IMR-90 (cell line): Measurements from ENCODE around the gene GNB4. TPM values are rescaled to one million over a fixed set of nuclear protein-coding genes. Genes with fewer than 3 reads are reported as not detected.

Experiments used
- ATAC-seq: fragments of 200-7000 bp; cut with Tn5 transposase; 2 replicates; pipeline ENCODE4 v1.9.1; 2020; ENCODE audit warnings: low read depth, mild to moderate bottlenecking, moderate library complexity
- BruUV-seq: library from RNA; stranded (reverse); fragments of 400-500 nt; replicated peaks from 2 replicates; lab custom pipeline; 2021; lab: Mats Ljungman, UMichigan
- CTCF ChIA-PET: fragments of 300-600 bp; formaldehyde crosslinking; extraction: SDS; loops from one replicate; lab custom pipeline; 2021; ENCODE audit warnings: antibody characterized with exemption; lab: Yijun Ruan, JAX
- POLR2A ChIA-PET: fragments of 300-600 bp; sonication (Branson Sonifier 250); formaldehyde crosslinking; loops from one replicate; lab custom pipeline; 2022; ENCODE audit warnings: antibody characterized with exemption; ENCODE audit not compliant: unreplicated experiment; lab: Charles Lee
- DNase-seq: peaks from one replicate; pipeline ENCODE4 v3.0.0; 2013
- H2AFZ ChIP-seq: replicated peaks from 2 replicates; pipeline ENCODE3; 2013; ENCODE audit warnings: low read length, mild to moderate bottlenecking; ENCODE audit not compliant: poor library complexity
- H2AK5ac ChIP-seq: 2 replicates; pipeline ENCODE4 v1.6.1; 2013; ENCODE audit warnings: low read depth, low read length, inconsistent platforms
- H2AK9ac ChIP-seq: replicated peaks from 2 replicates; pipeline ENCODE3; 2013; ENCODE audit warnings: mild to moderate bottlenecking, low read depth, low read length, moderate library complexity; ENCODE audit not compliant: poor library complexity
- H2BK120ac ChIP-seq: 2 replicates; pipeline ENCODE4 v1.6.1; 2013; ENCODE audit warnings: low read depth, low read length, inconsistent platforms
- H2BK15ac ChIP-seq: 3 replicates; pipeline ENCODE4 v1.6.1; 2013; ENCODE audit warnings: low read depth, low read length, inconsistent platforms
- H2BK20ac ChIP-seq: 2 replicates; pipeline ENCODE4 v1.6.1; 2013; ENCODE audit warnings: low read depth, mild to moderate bottlenecking, inconsistent platforms, low read length, moderate library complexity
- H2BK5ac ChIP-seq: 2 replicates; pipeline ENCODE4 v1.6.1; 2013; ENCODE audit warnings: mild to moderate bottlenecking, low read depth, low read length, inconsistent platforms; ENCODE audit not compliant: poor library complexity, severe bottlenecking
- H3K14ac ChIP-seq: replicated peaks from 2 replicates; pipeline ENCODE4 v1.6.1; 2013; ENCODE audit warnings: low read depth, low read length, inconsistent platforms
- H3K18ac ChIP-seq: 2 replicates; pipeline ENCODE4 v1.6.1; 2013; ENCODE audit warnings: low read depth, low read length, control low read depth
- H3K23ac ChIP-seq: 2 replicates; pipeline ENCODE4 v1.6.1; 2013; ENCODE audit warnings: low read depth, low read length, inconsistent platforms
- H3K27ac ChIP-seq: 2 replicates; pipeline ENCODE4 v1.5.1; 2013; ENCODE audit warnings: mild to moderate bottlenecking, control low read depth, low read length; ENCODE audit not compliant: insufficient read depth
- H3K27me3 ChIP-seq: 2 replicates; pipeline ENCODE4 v1.6.1; 2013; ENCODE audit warnings: low read length; ENCODE audit not compliant: control insufficient read depth, insufficient read depth
- H3K36me3 ChIP-seq: 2 replicates; pipeline ENCODE4 v1.6.1; 2013; ENCODE audit warnings: low read length, mixed read lengths; ENCODE audit not compliant: control insufficient read depth, insufficient read depth
- H3K4ac ChIP-seq: 2 replicates; pipeline ENCODE4 v1.6.1; 2013; ENCODE audit warnings: low read depth, low read length, inconsistent platforms
- H3K4me1 ChIP-seq: 2 replicates; pipeline ENCODE4 v1.6.1; 2013; ENCODE audit warnings: low read length, mixed read lengths; ENCODE audit not compliant: control insufficient read depth, insufficient read depth
- H3K4me2 ChIP-seq: 2 replicates; pipeline ENCODE4 v1.6.1; 2013; ENCODE audit warnings: low read depth, mild to moderate bottlenecking, control low read depth, low read length, moderate library complexity
- H3K4me3 ChIP-seq: 2 replicates; pipeline ENCODE4 v1.5.1; 2013; ENCODE audit warnings: low read depth, mild to moderate bottlenecking, control low read depth, low read length, moderate library complexity; ENCODE audit not compliant: insufficient read depth
- H3K56ac ChIP-seq: 2 replicates; pipeline ENCODE4 v1.6.1; 2013; ENCODE audit warnings: low read length, inconsistent platforms; ENCODE audit not compliant: insufficient read depth; ENCODE audit errors: extremely low read depth
- H3K79me1 ChIP-seq, 2 experiments: 2 replicates each; pipeline ENCODE4 v1.6.1; 2013; ENCODE audit warnings: low read length in 2 of 2, inconsistent platforms in 1 of 2, low read depth in 1 of 2
- H3K9ac ChIP-seq: 2 replicates; pipeline ENCODE4 v1.6.1; 2013; ENCODE audit warnings: low read depth, low read length, control low read depth
- H3K9me1 ChIP-seq: 2 replicates; pipeline ENCODE4 v1.6.1; 2013; ENCODE audit warnings: low read length, inconsistent platforms; ENCODE audit not compliant: insufficient read depth
- H3K9me3 ChIP-seq: 2 replicates; pipeline ENCODE4 v1.6.1; 2013; ENCODE audit warnings: low read length; ENCODE audit not compliant: control insufficient read depth, insufficient read depth
- H4K20me1 ChIP-seq: 2 replicates; pipeline ENCODE4 v1.6.1; 2013; ENCODE audit warnings: low read length, inconsistent platforms; ENCODE audit not compliant: insufficient read depth
- H4K5ac ChIP-seq: 2 replicates; pipeline ENCODE4 v1.6.1; 2013; ENCODE audit warnings: mild to moderate bottlenecking, low read depth, low read length, control low read depth
- H4K8ac ChIP-seq, 2 experiments: 2 replicates each; pipeline ENCODE4 v1.6.1; 2013; ENCODE audit warnings: low read depth in 2 of 2, low read length in 2 of 2, control low read depth in 1 of 2, inconsistent platforms in 1 of 2
- H4K91ac ChIP-seq: 2 replicates; pipeline ENCODE4 v1.6.1; 2013; ENCODE audit warnings: low read depth, low read length, inconsistent platforms; ENCODE audit not compliant: insufficient read depth
- CHD1 ChIP-seq: IDR thresholded peaks from 2 replicates; pipeline ENCODE4 v1.6.1; 2012; ENCODE audit warnings: low read depth, low read length, improper control_type of control experiment
- FOS ChIP-seq: fragments of 150-350 bp; IDR thresholded peaks from 2 replicates; pipeline ENCODE4 v1.6.1; 2016; ENCODE audit warnings: low read depth, low read length
- MAFK ChIP-seq: IDR thresholded peaks from 2 replicates; pipeline ENCODE4 v1.6.1; 2012; ENCODE audit warnings: low read depth, low read length, improper control_type of control experiment
- MAZ ChIP-seq: IDR thresholded peaks from 2 replicates; pipeline ENCODE4 v1.6.1; 2012; ENCODE audit warnings: low read depth, mild to moderate bottlenecking, low read length, improper control_type of control experiment, moderate library complexity, borderline replicate concordance
- MXI1 ChIP-seq: IDR thresholded peaks from 2 replicates; pipeline ENCODE4 v1.6.1; 2012; ENCODE audit warnings: low read depth, mild to moderate bottlenecking, low read length, moderate library complexity, borderline replicate concordance
- POLR2A ChIP-seq: IDR thresholded peaks from 2 replicates; pipeline ENCODE4 v1.6.1; 2012; ENCODE audit warnings: mild to moderate bottlenecking, low read depth, low read length
- RCOR1 ChIP-seq: IDR thresholded peaks from 2 replicates; pipeline ENCODE4 v1.6.1; 2012; ENCODE audit warnings: mild to moderate bottlenecking, low read length, improper control_type of control experiment; ENCODE audit not compliant: insufficient replicate concordance
- RFX5 ChIP-seq: IDR thresholded peaks from 2 replicates; pipeline ENCODE4 v1.8.0; 2012; ENCODE audit warnings: low read depth, mild to moderate bottlenecking, low read length, moderate library complexity
- SMC3 ChIP-seq: fragments of 150-350 bp; IDR thresholded peaks from 2 replicates; pipeline ENCODE4 v1.6.1; 2016; ENCODE audit warnings: low read depth, mild to moderate bottlenecking, antibody characterized with exemption, low read length, moderate library complexity
- WGBS, 2 experiments: methylation state at CpG; one replicate each; pipeline versions ENCODE4 v1.1.5 to v1.1.7; 2013; ENCODE audit warnings: missing lambda C conversion rate in 2 of 2; ENCODE audit not compliant: insufficient read length in 1 of 2; ENCODE audit errors: extremely low coverage in 2 of 2; 5-methylcytosine and 5-hydroxymethylcytosine counted together
- dilution Hi-C: fragments of 300-500 bp; cut with HindIII; formaldehyde crosslinking; loops from one replicate; pipeline ENCODE4 v1.14.3; 2018; ENCODE audit warnings: low sequenced_read_pairs; ENCODE audit not compliant: unreplicated experiment
- in situ Hi-C: fragments of 300-500 bp; cut with MboI; formaldehyde crosslinking; loops from 3 replicates; pipeline ENCODE4 v1.14.3; 2019; ENCODE audit warnings: low sequenced_read_pairs, inconsistent platforms, mixed read lengths
- intact Hi-C: fragments of 100-400 bp; cut with micrococcal nuclease; formaldehyde crosslinking; loops from 2 replicates; pipeline ENCODE4 v1.10.0; 2022
- polyA plus RNA-seq, 3 experiments: library from polyadenylated mRNA; depleted of rRNA; stranded (reverse); fragments of >200 nt; gene quantifications; 2 replicates each; pipeline ENCODE4 v1.2.3, GENCODE V29; 2012; ENCODE audit warnings: low replicate concordance in 1 of 3
- total RNA-seq: library from RNA; depleted of rRNA; stranded (reverse); fragments of >200 nt; gene quantifications from 2 replicates; pipeline ENCODE4 v1.2.3, GENCODE V29; 2012
- TF ChIP-seq, protein P1 (sequence below): fragments of 150-350 bp; IDR thresholded peaks from 2 replicates; pipeline ENCODE4 v1.6.1; 2016; ENCODE audit warnings: low read depth, mild to moderate bottlenecking, low read length, moderate library complexity, borderline replicate concordance
- TF ChIP-seq, protein P2 (sequence below): conservative IDR thresholded peaks from 2 replicates; pipeline ENCODE4 v1.5.1; 2012; ENCODE audit warnings: mild to moderate bottlenecking, low read depth, low read length, improper control_type of control experiment
- TF ChIP-seq, protein P3 (sequence below): fragments of 150-350 bp; IDR thresholded peaks from 2 replicates; pipeline ENCODE4 v1.6.1; 2017; ENCODE audit warnings: mild to moderate bottlenecking, antibody characterized with exemption, low read length, low read depth

Gene GNB4
- total and polyA plus RNA-seq, 2 of the 4 experiments (the other 2 are of a cell fraction), result 22.1 to 112 TPM

DNA sequence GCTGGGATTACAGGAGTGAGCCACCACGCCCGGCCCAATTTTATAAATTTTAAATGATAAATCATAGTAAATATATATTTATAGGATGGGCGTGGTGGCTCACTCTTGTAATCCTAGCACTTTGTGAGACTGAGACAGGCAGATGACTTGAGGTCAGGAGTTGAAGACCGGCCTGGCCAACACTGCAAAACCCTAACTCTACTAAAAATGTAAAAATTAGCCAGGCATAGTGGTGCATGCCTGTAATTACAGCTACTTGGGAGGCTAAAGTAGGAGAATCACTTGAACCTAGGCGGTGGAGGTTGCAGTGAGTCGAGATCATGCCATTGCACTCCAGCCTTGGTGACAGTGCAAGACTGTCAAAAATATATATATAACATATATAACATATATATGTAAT lies 77.3 kb downstream of the GNB4 start:
- Histone ChIP-seq H2AK5ac (no peak overlapping the region), H2BK15ac (no peak overlapping the region), H4K91ac (no peak overlapping the region), H3K4me2 (no peak overlapping the region), H3K27ac (no peak overlapping the region), H3K9ac (no peak overlapping the region), H2AK9ac (no peak overlapping the region), H2BK20ac (no peak overlapping the region), H3K36me3 (peaks cover 13% of the 10 kb centered on the region), H3K56ac (no peak overlapping the region), H3K18ac (no peak overlapping the region), H3K4me1 (no peaks in the 10 kb centered on the region), H4K5ac (no peak overlapping the region), H4K8ac (no peak overlapping the region), H3K14ac (no peak overlapping the region), H2AFZ (no peak overlapping the region), H3K27me3 (no peaks in the 10 kb centered on the region), H2BK5ac (no peak overlapping the region), H4K20me1 (no peaks in the 10 kb centered on the region), H3K79me1 (no peaks in the 10 kb centered on the region; a peak in 1 of 4 replicates), H3K4me3 (no peak overlapping the region), H2BK120ac (no peak overlapping the region), H3K4ac (no peak overlapping the region), H3K23ac (no peak overlapping the region), H3K9me3 (no peaks in the 10 kb centered on the region), H3K9me1 (no peaks in the 10 kb centered on the region)
- in situ Hi-C loops (no loop called here), intact Hi-C loops (no loop called here), dilution Hi-C loops (no loop called here)
- DNase-seq (no peak), ATAC-seq (no peak)
- CTCF ChIA-PET, result interaction anchor here (2.0 kb wide), 1 partner anchor 11 kb away, joined by 5 read pairs; no protein-coding TSS in a partner anchor
- TF ChIP-seq POLR2A, result no peak
- no peak for TF ChIP-seq FOS
- no peak for TF ChIP-seq CHD1
- TF ChIP-seq RFX5, result no peak
- no peak for TF ChIP-seq RCOR1
- TF ChIP-seq SMC3, result no peak
- no peak for TF ChIP-seq MXI1
- TF ChIP-seq, protein P1, sequence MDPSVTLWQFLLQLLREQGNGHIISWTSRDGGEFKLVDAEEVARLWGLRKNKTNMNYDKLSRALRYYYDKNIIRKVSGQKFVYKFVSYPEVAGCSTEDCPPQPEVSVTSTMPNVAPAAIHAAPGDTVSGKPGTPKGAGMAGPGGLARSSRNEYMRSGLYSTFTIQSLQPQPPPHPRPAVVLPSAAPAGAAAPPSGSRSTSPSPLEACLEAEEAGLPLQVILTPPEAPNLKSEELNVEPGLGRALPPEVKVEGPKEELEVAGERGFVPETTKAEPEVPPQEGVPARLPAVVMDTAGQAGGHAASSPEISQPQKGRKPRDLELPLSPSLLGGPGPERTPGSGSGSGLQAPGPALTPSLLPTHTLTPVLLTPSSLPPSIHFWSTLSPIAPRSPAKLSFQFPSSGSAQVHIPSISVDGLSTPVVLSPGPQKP, result no peak
- TF ChIP-seq MAZ, result no peak
- TF ChIP-seq, protein P2, sequence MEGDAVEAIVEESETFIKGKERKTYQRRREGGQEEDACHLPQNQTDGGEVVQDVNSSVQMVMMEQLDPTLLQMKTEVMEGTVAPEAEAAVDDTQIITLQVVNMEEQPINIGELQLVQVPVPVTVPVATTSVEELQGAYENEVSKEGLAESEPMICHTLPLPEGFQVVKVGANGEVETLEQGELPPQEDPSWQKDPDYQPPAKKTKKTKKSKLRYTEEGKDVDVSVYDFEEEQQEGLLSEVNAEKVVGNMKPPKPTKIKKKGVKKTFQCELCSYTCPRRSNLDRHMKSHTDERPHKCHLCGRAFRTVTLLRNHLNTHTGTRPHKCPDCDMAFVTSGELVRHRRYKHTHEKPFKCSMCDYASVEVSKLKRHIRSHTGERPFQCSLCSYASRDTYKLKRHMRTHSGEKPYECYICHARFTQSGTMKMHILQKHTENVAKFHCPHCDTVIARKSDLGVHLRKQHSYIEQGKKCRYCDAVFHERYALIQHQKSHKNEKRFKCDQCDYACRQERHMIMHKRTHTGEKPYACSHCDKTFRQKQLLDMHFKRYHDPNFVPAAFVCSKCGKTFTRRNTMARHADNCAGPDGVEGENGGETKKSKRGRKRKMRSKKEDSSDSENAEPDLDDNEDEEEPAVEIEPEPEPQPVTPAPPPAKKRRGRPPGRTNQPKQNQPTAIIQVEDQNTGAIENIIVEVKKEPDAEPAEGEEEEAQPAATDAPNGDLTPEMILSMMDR, result no peak
- TF ChIP-seq, protein P3, sequence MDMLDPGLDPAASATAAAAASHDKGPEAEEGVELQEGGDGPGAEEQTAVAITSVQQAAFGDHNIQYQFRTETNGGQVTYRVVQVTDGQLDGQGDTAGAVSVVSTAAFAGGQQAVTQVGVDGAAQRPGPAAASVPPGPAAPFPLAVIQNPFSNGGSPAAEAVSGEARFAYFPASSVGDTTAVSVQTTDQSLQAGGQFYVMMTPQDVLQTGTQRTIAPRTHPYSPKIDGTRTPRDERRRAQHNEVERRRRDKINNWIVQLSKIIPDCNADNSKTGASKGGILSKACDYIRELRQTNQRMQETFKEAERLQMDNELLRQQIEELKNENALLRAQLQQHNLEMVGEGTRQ, result no peak
- no peak for TF ChIP-seq MAFK
- BruUV-seq, result no TSS peak
- POLR2A ChIA-PET, result no interaction called here
- WGBS, 2 experiments, result no CpG with 5 or more reads among the region's 6 CpGs
